ENCODE results near the gene MAP4K3. TPM values are rescaled to one million over a fixed set of nuclear protein-coding genes. Genes with fewer than 3 reads are reported as not detected.

MAP4K3 gene
- total and polyA plus RNA-seq, 9 of the 15 experiments (the other 6 are each of a cell fraction or from before 2014, with no cell fraction given), result 3.1 to 30.0 (median 16.9) TPM

DNA sequence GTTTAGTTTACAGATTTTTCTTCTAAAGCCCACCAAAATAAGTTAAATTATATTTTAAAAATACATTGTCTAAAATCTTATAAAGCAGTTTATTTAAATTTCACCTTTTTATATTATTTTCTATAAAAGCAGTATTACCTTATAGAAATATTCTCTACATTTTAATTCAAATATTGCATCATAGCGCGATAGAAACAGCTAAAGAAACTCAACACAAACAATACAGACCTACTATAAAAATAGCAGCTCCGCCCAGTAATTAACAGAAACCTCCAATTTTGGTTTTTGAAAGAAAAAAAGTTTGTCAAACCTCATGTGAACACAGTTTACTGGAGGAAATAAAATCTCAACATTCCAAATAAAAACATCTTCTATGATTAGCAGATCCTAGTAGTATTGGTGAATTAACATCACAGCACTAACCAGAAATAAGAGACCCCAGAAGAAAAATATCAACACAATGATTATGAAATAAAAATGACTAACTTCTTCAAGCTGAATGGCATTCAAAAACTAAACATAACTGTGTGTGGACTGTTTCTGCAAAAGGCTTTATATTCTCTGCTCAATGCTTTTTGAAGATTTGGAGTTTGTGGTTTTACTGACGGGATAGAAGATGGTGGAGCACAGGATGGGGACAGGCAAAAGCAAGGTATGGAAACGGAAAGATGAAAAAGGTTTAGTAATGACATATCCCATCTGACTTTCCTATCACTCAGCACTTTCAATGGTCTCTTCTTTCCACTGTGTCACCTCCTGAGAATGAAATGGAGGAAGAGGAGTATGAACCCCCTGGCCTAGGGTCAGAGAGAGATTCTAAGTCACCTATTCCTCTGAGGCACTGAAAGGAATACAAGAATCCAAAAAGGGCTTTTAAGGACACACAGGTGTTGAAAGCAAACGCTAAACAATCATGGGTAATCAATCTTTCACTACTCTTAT lies 17.5 kb downstream of the MAP4K3 start (continued):
- TF ChIP-seq, protein P1, sequence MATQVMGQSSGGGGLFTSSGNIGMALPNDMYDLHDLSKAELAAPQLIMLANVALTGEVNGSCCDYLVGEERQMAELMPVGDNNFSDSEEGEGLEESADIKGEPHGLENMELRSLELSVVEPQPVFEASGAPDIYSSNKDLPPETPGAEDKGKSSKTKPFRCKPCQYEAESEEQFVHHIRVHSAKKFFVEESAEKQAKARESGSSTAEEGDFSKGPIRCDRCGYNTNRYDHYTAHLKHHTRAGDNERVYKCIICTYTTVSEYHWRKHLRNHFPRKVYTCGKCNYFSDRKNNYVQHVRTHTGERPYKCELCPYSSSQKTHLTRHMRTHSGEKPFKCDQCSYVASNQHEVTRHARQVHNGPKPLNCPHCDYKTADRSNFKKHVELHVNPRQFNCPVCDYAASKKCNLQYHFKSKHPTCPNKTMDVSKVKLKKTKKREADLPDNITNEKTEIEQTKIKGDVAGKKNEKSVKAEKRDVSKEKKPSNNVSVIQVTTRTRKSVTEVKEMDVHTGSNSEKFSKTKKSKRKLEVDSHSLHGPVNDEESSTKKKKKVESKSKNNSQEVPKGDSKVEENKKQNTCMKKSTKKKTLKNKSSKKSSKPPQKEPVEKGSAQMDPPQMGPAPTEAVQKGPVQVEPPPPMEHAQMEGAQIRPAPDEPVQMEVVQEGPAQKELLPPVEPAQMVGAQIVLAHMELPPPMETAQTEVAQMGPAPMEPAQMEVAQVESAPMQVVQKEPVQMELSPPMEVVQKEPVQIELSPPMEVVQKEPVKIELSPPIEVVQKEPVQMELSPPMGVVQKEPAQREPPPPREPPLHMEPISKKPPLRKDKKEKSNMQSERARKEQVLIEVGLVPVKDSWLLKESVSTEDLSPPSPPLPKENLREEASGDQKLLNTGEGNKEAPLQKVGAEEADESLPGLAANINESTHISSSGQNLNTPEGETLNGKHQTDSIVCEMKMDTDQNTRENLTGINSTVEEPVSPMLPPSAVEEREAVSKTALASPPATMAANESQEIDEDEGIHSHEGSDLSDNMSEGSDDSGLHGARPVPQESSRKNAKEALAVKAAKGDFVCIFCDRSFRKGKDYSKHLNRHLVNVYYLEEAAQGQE (IDR thresholded peaks at IDR 0.05; ENCODE audit: borderline replicate concordance), result no peak
- TF ChIP-seq, protein P1 (CRISPR knock-in tag; IDR thresholded peaks at IDR 0.05; ENCODE audit: low read depth), result no peak
- TF ChIP-seq ZNF124 (CRISPR knock-in tag; IDR thresholded peaks at IDR 0.05) (no peak), FUS (optimal IDR thresholded peaks at IDR 0.05; ENCODE audit: low read depth, low read length) (no peak), MEIS2 (IDR thresholded peaks at IDR 0.05; ENCODE audit: partially characterized antibody) (peak; percentile 40), CEBPB (tag; IDR thresholded peaks at IDR 0.05) (peak; percentile 41), ZZZ3 (IDR thresholded peaks at IDR 0.05) (no peak), C11orf30 (IDR thresholded peaks at IDR 0.05; ENCODE audit: low read depth) (peak; percentile 59), ZNF212 (CRISPR knock-in tag; IDR thresholded peaks at IDR 0.05) (no peak)
- TF ChIP-seq, protein P2, sequence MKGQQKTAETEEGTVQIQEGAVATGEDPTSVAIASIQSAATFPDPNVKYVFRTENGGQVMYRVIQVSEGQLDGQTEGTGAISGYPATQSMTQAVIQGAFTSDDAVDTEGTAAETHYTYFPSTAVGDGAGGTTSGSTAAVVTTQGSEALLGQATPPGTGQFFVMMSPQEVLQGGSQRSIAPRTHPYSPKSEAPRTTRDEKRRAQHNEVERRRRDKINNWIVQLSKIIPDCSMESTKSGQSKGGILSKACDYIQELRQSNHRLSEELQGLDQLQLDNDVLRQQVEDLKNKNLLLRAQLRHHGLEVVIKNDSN (CRISPR knock-in tag; IDR thresholded peaks at IDR 0.05), result no peak
- TF ChIP-seq, protein P3, sequence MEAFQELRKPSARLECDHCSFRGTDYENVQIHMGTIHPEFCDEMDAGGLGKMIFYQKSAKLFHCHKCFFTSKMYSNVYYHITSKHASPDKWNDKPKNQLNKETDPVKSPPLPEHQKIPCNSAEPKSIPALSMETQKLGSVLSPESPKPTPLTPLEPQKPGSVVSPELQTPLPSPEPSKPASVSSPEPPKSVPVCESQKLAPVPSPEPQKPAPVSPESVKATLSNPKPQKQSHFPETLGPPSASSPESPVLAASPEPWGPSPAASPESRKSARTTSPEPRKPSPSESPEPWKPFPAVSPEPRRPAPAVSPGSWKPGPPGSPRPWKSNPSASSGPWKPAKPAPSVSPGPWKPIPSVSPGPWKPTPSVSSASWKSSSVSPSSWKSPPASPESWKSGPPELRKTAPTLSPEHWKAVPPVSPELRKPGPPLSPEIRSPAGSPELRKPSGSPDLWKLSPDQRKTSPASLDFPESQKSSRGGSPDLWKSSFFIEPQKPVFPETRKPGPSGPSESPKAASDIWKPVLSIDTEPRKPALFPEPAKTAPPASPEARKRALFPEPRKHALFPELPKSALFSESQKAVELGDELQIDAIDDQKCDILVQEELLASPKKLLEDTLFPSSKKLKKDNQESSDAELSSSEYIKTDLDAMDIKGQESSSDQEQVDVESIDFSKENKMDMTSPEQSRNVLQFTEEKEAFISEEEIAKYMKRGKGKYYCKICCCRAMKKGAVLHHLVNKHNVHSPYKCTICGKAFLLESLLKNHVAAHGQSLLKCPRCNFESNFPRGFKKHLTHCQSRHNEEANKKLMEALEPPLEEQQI (IDR thresholded peaks at IDR 0.05), result no peak
- TF ChIP-seq, protein P4, sequence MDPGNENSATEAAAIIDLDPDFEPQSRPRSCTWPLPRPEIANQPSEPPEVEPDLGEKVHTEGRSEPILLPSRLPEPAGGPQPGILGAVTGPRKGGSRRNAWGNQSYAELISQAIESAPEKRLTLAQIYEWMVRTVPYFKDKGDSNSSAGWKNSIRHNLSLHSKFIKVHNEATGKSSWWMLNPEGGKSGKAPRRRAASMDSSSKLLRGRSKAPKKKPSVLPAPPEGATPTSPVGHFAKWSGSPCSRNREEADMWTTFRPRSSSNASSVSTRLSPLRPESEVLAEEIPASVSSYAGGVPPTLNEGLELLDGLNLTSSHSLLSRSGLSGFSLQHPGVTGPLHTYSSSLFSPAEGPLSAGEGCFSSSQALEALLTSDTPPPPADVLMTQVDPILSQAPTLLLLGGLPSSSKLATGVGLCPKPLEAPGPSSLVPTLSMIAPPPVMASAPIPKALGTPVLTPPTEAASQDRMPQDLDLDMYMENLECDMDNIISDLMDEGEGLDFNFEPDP (CRISPR knock-in tag; IDR thresholded peaks at IDR 0.05), result no peak
- TF ChIP-seq, protein P5, sequence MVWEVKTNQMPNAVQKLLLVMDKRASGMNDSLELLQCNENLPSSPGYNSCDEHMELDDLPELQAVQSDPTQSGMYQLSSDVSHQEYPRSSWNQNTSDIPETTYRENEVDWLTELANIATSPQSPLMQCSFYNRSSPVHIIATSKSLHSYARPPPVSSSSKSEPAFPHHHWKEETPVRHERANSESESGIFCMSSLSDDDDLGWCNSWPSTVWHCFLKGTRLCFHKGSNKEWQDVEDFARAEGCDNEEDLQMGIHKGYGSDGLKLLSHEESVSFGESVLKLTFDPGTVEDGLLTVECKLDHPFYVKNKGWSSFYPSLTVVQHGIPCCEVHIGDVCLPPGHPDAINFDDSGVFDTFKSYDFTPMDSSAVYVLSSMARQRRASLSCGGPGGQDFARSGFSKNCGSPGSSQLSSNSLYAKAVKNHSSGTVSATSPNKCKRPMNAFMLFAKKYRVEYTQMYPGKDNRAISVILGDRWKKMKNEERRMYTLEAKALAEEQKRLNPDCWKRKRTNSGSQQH (CRISPR knock-in tag; IDR thresholded peaks at IDR 0.05), result no peak
